CD14-positive monocyte (primary cell): ENCODE measurements around the gene AZGP1. TPM values are rescaled to one million over a fixed set of nuclear protein-coding genes. Genes with fewer than 3 reads are reported as not detected.

Experiments
- DNase-seq, 3 donors: peaks; one replicate each; pipeline ENCODE4 v3.0.0-alpha.2; 2011 to 2022
- H2AFZ ChIP-seq: 2 replicates; pipeline ENCODE4 v1.6.0; 2012; ENCODE audit warnings: mild to moderate bottlenecking, low read depth, low read length, inconsistent platforms; ENCODE audit not compliant: insufficient read depth, poor library complexity, severe bottlenecking
- H3K27ac ChIP-seq, 2 donors: 1 replicate in 1 of 2; 2 replicates in 1 of 2; pipeline ENCODE4 v1.5.1; 2012 to 2013; ENCODE audit warnings: low read length in 2 of 2, control low read depth in 1 of 2, inconsistent platforms in 1 of 2, low read depth in 1 of 2, mild to moderate bottlenecking in 1 of 2
- H3K27me3 ChIP-seq, 2 donors: one replicate each; pipeline versions ENCODE4 v1.6.0 to v1.6.1; 2011 to 2013; ENCODE audit warnings: low read length in 2 of 2; ENCODE audit not compliant: control insufficient read depth in 2 of 2, insufficient read depth in 2 of 2
- H3K36me3 ChIP-seq, 2 donors: replicated peaks in 1 of 2; 1 replicate in 1 of 2; 2 replicates in 1 of 2; pipeline versions ENCODE4 v1.5.1 to v1.6.1; 2012 to 2013; ENCODE audit warnings: low read length in 2 of 2, control low read depth in 1 of 2, inconsistent platforms in 1 of 2, mild to moderate bottlenecking in 1 of 2; ENCODE audit not compliant: insufficient read depth in 2 of 2, control insufficient read depth in 1 of 2
- H3K4me1 ChIP-seq, 2 donors: 1 replicate in 1 of 2; 2 replicates in 1 of 2; pipeline versions ENCODE4 v1.5.1 to v1.6.1; 2012 to 2013; ENCODE audit warnings: low read length in 2 of 2, control low read depth in 1 of 2, inconsistent platforms in 1 of 2, mild to moderate bottlenecking in 1 of 2, moderate library complexity in 1 of 2; ENCODE audit not compliant: insufficient read depth in 2 of 2, control insufficient read depth in 1 of 2
- H3K4me2 ChIP-seq: replicated peaks from 2 replicates; pipeline ENCODE3; 2012; ENCODE audit warnings: low read length, moderate library complexity, mild to moderate bottlenecking; ENCODE audit not compliant: poor library complexity, severe bottlenecking; ENCODE audit errors: extremely low read depth
- H3K4me3 ChIP-seq, 3 experiments: fragments of 200-600 bp in 1 of 3; sonication (generic) in 1 of 3; replicated peaks in 1 of 3; 1 replicate in 2 of 3; 2 replicates in 1 of 3; pipeline ENCODE4 v1.5.1; 2011 to 2013; ENCODE audit warnings: low read length in 3 of 3, mild to moderate bottlenecking in 3 of 3, control low read depth in 2 of 3, low read depth in 2 of 3, inconsistent platforms in 1 of 3, moderate library complexity in 1 of 3
- H3K79me2 ChIP-seq: 2 replicates; pipeline ENCODE4 v1.6.0; 2012; ENCODE audit warnings: mild to moderate bottlenecking, control low read depth, inconsistent platforms, low read length, moderate library complexity; ENCODE audit not compliant: insufficient read depth
- H3K9ac ChIP-seq: 2 replicates; pipeline ENCODE4 v1.6.0; 2017; ENCODE audit warnings: low read length, mild to moderate bottlenecking; ENCODE audit not compliant: insufficient read depth, poor library complexity, severe bottlenecking
- H3K9me3 ChIP-seq, 2 donors: replicated peaks in 1 of 2; 1 replicate in 1 of 2; 2 replicates in 1 of 2; pipeline versions ENCODE4 v1.5.1 to v1.6.1; 2012 to 2013; ENCODE audit warnings: low read length in 2 of 2, control low read depth in 1 of 2; ENCODE audit not compliant: control insufficient read depth in 1 of 2, insufficient read depth in 1 of 2
- H4K20me1 ChIP-seq: 2 replicates; pipeline ENCODE4 v1.6.0; 2012; ENCODE audit warnings: mild to moderate bottlenecking, low read length, control low read depth, moderate library complexity; ENCODE audit not compliant: insufficient read depth
- H3K27ac Mint-ChIP-seq, 7 donors: one replicate each; pipeline ENCODE4 v1.8.0; 2020; ENCODE audit warnings: mild to moderate bottlenecking in 7 of 7, mixed read lengths in 7 of 7, moderate library complexity in 6 of 7, inconsistent platforms in 2 of 7
- H3K27me3 Mint-ChIP-seq, 3 donors: one replicate each; pipeline ENCODE4 v1.8.0; 2021 to 2022; ENCODE audit warnings: low read depth in 3 of 3, mild to moderate bottlenecking in 3 of 3, mixed read lengths in 3 of 3, moderate library complexity in 3 of 3, inconsistent platforms in 1 of 3
- H3K36me3 Mint-ChIP-seq, 2 donors: one replicate each; pipeline ENCODE4 v1.8.0; 2020; ENCODE audit warnings: mixed read lengths in 2 of 2, inconsistent platforms in 1 of 2, mild to moderate bottlenecking in 1 of 2
- H3K4me1 Mint-ChIP-seq: one replicate; pipeline ENCODE4 v1.8.0; 2020; ENCODE audit warnings: mild to moderate bottlenecking, mixed read lengths
- H3K4me3 Mint-ChIP-seq, 2 donors: one replicate each; pipeline ENCODE4 v1.8.0; 2020; ENCODE audit warnings: mild to moderate bottlenecking in 2 of 2, mixed read lengths in 2 of 2, moderate library complexity in 1 of 2
- H3K9me3 Mint-ChIP-seq, 7 donors: one replicate each; pipeline ENCODE4 v1.8.0; 2020 to 2022; ENCODE audit warnings: mixed read lengths in 7 of 7, mild to moderate bottlenecking in 6 of 7, moderate library complexity in 6 of 7, inconsistent platforms in 2 of 7
- WGBS: methylation state at CpG from one replicate; pipeline ENCODE4 v1.1.5; 2013; ENCODE audit warnings: missing lambda C conversion rate; ENCODE audit not compliant: insufficient coverage; 5-methylcytosine and 5-hydroxymethylcytosine counted together
- intact Hi-C, 2 donors: fragments of 100-400 bp; cut with micrococcal nuclease; formaldehyde crosslinking; loops; one replicate each; pipeline versions ENCODE4 v1.15.0 to v1.15.1; 2023
- polyA plus RNA-seq, 3 donors: library from polyadenylated mRNA; depleted of rRNA in 1 of 3; unstranded in 2 of 3; stranded (reverse) in 1 of 3; fragments of 300-500 nt in 2 of 3; fragments of >200 nt in 1 of 3; fragmentation: Illumina TruSeq in 2 of 3; gene quantifications; 1 replicate in 2 of 3; 2 replicates in 1 of 3; pipeline ENCODE4 v1.2.3, GENCODE V29; 2012 to 2021
- TF ChIP-seq, protein P1 (sequence below): fragments of 200-600 bp; IDR thresholded peaks from one replicate; pipeline ENCODE4 v1.8.0; 2022; ENCODE audit warnings: antibody characterized with exemption, mild to moderate bottlenecking

The AZGP1 gene
- polyA plus RNA-seq, 3 donors, result not detected

DNA sequence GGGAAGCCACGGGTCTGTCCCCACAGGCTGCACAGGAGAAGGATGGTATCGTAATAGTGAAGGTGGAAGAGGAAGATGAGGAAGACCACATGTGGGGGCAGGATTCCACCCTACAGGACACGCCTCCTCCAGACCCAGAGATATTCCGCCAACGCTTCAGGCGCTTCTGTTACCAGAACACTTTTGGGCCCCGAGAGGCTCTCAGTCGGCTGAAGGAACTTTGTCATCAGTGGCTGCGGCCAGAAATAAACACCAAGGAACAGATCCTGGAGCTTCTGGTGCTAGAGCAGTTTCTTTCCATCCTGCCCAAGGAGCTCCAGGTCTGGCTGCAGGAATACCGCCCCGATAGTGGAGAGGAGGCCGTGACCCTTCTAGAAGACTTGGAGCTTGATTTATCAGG lies 47.7 kb upstream of the AZGP1 start:
- H3K27me3 ChIP-seq, result no peaks in the 10 kb centered on the region
- H3K9ac ChIP-seq, result no peak overlapping the region
- no peaks in the 10 kb centered on the region for H3K4me1 ChIP-seq
- Mint-ChIP-seq H3K4me1 (peaks cover 8% of the 10 kb centered on the region), H3K4me3 (no peak overlapping the region), H3K27me3 (peaks cover 0 to 2% (median 2%) of the 10 kb centered on the region in 3 donors), H3K36me3 (peaks cover 60 to 83% of the 10 kb centered on the region in 2 donors), H3K9me3 (no peaks in the 10 kb centered on the region), H3K27ac (peak overlapping the region in 2 of 7 donors; percentile 22 to 30)
- H3K4me3 ChIP-seq, result no peak overlapping the region
- H3K27ac ChIP-seq, result no peak overlapping the region
- peaks cover 55% of the 10 kb centered on the region for H3K79me2 ChIP-seq
- 91% methylated on average over 9 of the region's 12 CpGs for whole genome bisulfite sequencing
- no peak for DNase-seq
- peaks cover 50 to 78% of the 10 kb centered on the region in 2 donors for H3K36me3 ChIP-seq
- TF ChIP-seq, protein P1, sequence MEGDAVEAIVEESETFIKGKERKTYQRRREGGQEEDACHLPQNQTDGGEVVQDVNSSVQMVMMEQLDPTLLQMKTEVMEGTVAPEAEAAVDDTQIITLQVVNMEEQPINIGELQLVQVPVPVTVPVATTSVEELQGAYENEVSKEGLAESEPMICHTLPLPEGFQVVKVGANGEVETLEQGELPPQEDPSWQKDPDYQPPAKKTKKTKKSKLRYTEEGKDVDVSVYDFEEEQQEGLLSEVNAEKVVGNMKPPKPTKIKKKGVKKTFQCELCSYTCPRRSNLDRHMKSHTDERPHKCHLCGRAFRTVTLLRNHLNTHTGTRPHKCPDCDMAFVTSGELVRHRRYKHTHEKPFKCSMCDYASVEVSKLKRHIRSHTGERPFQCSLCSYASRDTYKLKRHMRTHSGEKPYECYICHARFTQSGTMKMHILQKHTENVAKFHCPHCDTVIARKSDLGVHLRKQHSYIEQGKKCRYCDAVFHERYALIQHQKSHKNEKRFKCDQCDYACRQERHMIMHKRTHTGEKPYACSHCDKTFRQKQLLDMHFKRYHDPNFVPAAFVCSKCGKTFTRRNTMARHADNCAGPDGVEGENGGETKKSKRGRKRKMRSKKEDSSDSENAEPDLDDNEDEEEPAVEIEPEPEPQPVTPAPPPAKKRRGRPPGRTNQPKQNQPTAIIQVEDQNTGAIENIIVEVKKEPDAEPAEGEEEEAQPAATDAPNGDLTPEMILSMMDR, result no peak
- intact Hi-C loops, result no loop called here
- H3K4me2 ChIP-seq, result no peak overlapping the region
- no peak overlapping the region for H2AFZ ChIP-seq
- H3K9me3 ChIP-seq, result no peaks in the 10 kb centered on the region
- peaks cover 25% of the 10 kb centered on the region for H4K20me1 ChIP-seq

DNA sequence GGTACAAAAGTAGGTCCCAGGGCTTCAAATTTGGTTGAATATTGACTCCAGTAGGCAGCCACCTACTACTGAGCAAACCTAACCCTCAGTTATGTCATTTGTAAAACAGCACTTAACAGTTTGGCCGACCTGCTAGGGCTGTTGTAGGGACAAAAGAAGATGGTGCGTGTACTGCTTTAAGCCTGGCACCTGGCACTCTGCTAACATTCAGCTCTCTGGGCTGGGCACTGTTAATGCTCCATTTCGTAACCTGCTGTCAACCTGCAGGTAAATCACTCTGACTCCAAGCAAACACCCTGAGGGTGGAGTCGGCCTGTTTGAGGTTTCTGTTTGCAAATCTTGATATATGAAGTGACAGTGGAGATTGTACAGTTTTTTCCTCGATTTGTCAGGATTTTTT lies 46.8 kb upstream of the AZGP1 start:
- Histone ChIP-seq H3K9me3 (no peaks in the 10 kb centered on the region), H3K4me1 (peaks cover 0 to 1% of the 10 kb centered on the region in 2 donors), H3K79me2 (peaks cover 64% of the 10 kb centered on the region), H3K4me3 (no peak overlapping the region), H4K20me1 (peaks cover 29% of the 10 kb centered on the region), H3K4me2 (no peak overlapping the region), H2AFZ (no peak overlapping the region), H3K27me3 (no peaks in the 10 kb centered on the region), H3K36me3 (peaks cover 42 to 69% of the 10 kb centered on the region in 2 donors), H3K27ac (no peak overlapping the region), H3K9ac (no peak overlapping the region)
- Mint-ChIP-seq H3K4me1 (peaks cover 11% of the 10 kb centered on the region), H3K27me3 (peaks cover 0 to 2% (median 2%) of the 10 kb centered on the region in 3 donors), H3K9me3 (no peaks in the 10 kb centered on the region), H3K36me3 (peaks cover 57 to 77% of the 10 kb centered on the region in 2 donors), H3K27ac (peak overlapping the region in 1 of 7 donors; percentile 69), H3K4me3 (no peak overlapping the region)
- intact Hi-C loops, result no loop called here
- 93% methylated on average over 2 of the region's 5 CpGs for WGBS
- TF ChIP-seq, protein P1, result no peak
- no peak for DNase-seq
